ENCODE results near the gene CRYBG1. TPM values are rescaled to one million over a fixed set of nuclear protein-coding genes. Genes with fewer than 3 reads are reported as not detected.

CRYBG1 gene
- total and polyA plus RNA-seq, 2 donors = 12.2 to 22.2 TPM

GRCh38 chr6:106537662-106538061 lies 177.1 kb downstream of the CRYBG1 start:
- no peaks in the 10 kb centered on the region for H3K9me3 ChIP-seq (ENCODE audit: control insufficient read depth in 2 of 2, insufficient read depth in 1 of 2, low read length in 1 of 2)
- DNase-seq (ENCODE audit: low read depth in 6 of 9, low spot score in 9 of 9) = no peak
- peaks cover 5 to 6% of the 10 kb centered on the region in 2 donors for H3K36me3 ChIP-seq (ENCODE audit: control insufficient read depth in 2 of 2, insufficient read depth in 2 of 2, low read length in 1 of 2)
- H3K4me3 ChIP-seq (ENCODE audit: low read length in 2 of 2) = no peak overlapping the region
- H3K4me1 ChIP-seq (ENCODE audit: control insufficient read depth in 2 of 2, insufficient read depth in 2 of 2, low read length in 2 of 2) = peaks cover 8% of the 10 kb centered on the region in 2 donors
- WGBS = 76% methylated on average over 8 of the region's 8 CpGs
- H3K27ac ChIP-seq (ENCODE audit: low read depth in 1 of 2, low read length in 1 of 2) = no peak overlapping the region
- no peaks in the 10 kb centered on the region for H3K27me3 ChIP-seq (ENCODE audit: control insufficient read depth in 2 of 2, insufficient read depth in 1 of 2, low read length in 1 of 2)

- Histone ChIP-seq H3K9me3 (ENCODE audit: control insufficient read depth in 2 of 2, insufficient read depth in 1 of 2, low read length in 1 of 2) (no peaks in the 10 kb centered on the region), H3K27ac (ENCODE audit: low read depth in 1 of 2, low read length in 1 of 2) (no peak overlapping the region), H3K4me1 (ENCODE audit: control insufficient read depth in 2 of 2, insufficient read depth in 2 of 2, low read length in 2 of 2) (peaks cover 8% of the 10 kb centered on the region in 2 donors), H3K4me3 (ENCODE audit: low read length in 2 of 2) (no peak overlapping the region), H3K27me3 (ENCODE audit: control insufficient read depth in 2 of 2, insufficient read depth in 1 of 2, low read length in 1 of 2) (no peaks in the 10 kb centered on the region), H3K36me3 (ENCODE audit: control insufficient read depth in 2 of 2, insufficient read depth in 2 of 2, low read length in 1 of 2) (peaks cover 2 to 6% of the 10 kb centered on the region in 2 donors)
- WGBS = 30% methylated on average over 1 of the region's 1 CpG
- DNase-seq (ENCODE audit: low read depth in 6 of 9, low spot score in 9 of 9) = no peak
Measured at GRCh38 chr6:106538145-106538544, 177.6 kb downstream of the CRYBG1 start.

GRCh38 chr6:106539936-106540335 lies 179.4 kb downstream of the CRYBG1 start:
- WGBS = 83% methylated on average over 9 of the region's 9 CpGs
- H3K4me1 ChIP-seq (ENCODE audit: control insufficient read depth in 2 of 2, insufficient read depth in 2 of 2, low read length in 2 of 2) = peaks cover 8% of the 10 kb centered on the region in 2 donors
- peaks cover 3 to 9% of the 10 kb centered on the region in 2 donors for H3K36me3 ChIP-seq (ENCODE audit: control insufficient read depth in 2 of 2, insufficient read depth in 2 of 2, low read length in 1 of 2)
- peak in 1 of 9 donors; percentile 77 for DNase-seq (ENCODE audit: low read depth in 6 of 9, low spot score in 9 of 9)
- no peak overlapping the region for H3K27ac ChIP-seq (ENCODE audit: low read depth in 1 of 2, low read length in 1 of 2)
- no peak overlapping the region for H3K4me3 ChIP-seq (ENCODE audit: low read length in 2 of 2)
- no peaks in the 10 kb centered on the region for H3K9me3 ChIP-seq (ENCODE audit: control insufficient read depth in 2 of 2, insufficient read depth in 1 of 2, low read length in 1 of 2)
- H3K27me3 ChIP-seq (ENCODE audit: control insufficient read depth in 2 of 2, insufficient read depth in 1 of 2, low read length in 1 of 2) = no peaks in the 10 kb centered on the region

GRCh38 chr6:106540432-106540831 lies 179.9 kb downstream of the CRYBG1 start:
- H3K9me3 ChIP-seq (ENCODE audit: control insufficient read depth in 2 of 2, insufficient read depth in 1 of 2, low read length in 1 of 2) = no peaks in the 10 kb centered on the region
- no peak overlapping the region for H3K27ac ChIP-seq (ENCODE audit: low read depth in 1 of 2, low read length in 1 of 2)
- no peak overlapping the region for H3K4me3 ChIP-seq (ENCODE audit: low read length in 2 of 2)
- no peak for DNase-seq (ENCODE audit: low read depth in 6 of 9, low spot score in 9 of 9)
- H3K4me1 ChIP-seq (ENCODE audit: control insufficient read depth in 2 of 2, insufficient read depth in 2 of 2, low read length in 2 of 2) = peaks cover 8% of the 10 kb centered on the region in 2 donors
- H3K27me3 ChIP-seq (ENCODE audit: control insufficient read depth in 2 of 2, insufficient read depth in 1 of 2, low read length in 1 of 2) = no peaks in the 10 kb centered on the region
- peaks cover 3 to 14% of the 10 kb centered on the region in 2 donors for H3K36me3 ChIP-seq (ENCODE audit: control insufficient read depth in 2 of 2, insufficient read depth in 2 of 2, low read length in 1 of 2)

- Histone ChIP-seq H3K9me3 (ENCODE audit: control insufficient read depth in 2 of 2, insufficient read depth in 1 of 2, low read length in 1 of 2) (no peaks in the 10 kb centered on the region), H3K27me3 (ENCODE audit: control insufficient read depth in 2 of 2, insufficient read depth in 1 of 2, low read length in 1 of 2) (no peaks in the 10 kb centered on the region), H3K4me1 (ENCODE audit: control insufficient read depth in 2 of 2, insufficient read depth in 2 of 2, low read length in 2 of 2) (peaks cover 8% of the 10 kb centered on the region in 2 donors), H3K27ac (ENCODE audit: low read depth in 1 of 2, low read length in 1 of 2) (peak overlapping the region in 1 of 2 donors; percentile 42), H3K4me3 (ENCODE audit: low read length in 2 of 2) (no peak overlapping the region), H3K36me3 (ENCODE audit: control insufficient read depth in 2 of 2, insufficient read depth in 2 of 2, low read length in 1 of 2) (peaks cover 3 to 15% of the 10 kb centered on the region in 2 donors)
- no peak for DNase-seq (ENCODE audit: low read depth in 6 of 9, low spot score in 9 of 9)
- 97% methylated on average over 6 of the region's 6 CpGs for WGBS
Measured at GRCh38 chr6:106540907-106541306, 180.4 kb downstream of the CRYBG1 start.

GRCh38 chr6:106546261-106546690 lies 185.8 kb downstream of the CRYBG1 start:
- WGBS = 30% methylated on average over 2 of the region's 2 CpGs
- Histone ChIP-seq H3K4me3 (ENCODE audit: low read length in 2 of 2) (no peak overlapping the region), H3K9me3 (ENCODE audit: control insufficient read depth in 2 of 2, insufficient read depth in 1 of 2, low read length in 1 of 2) (peaks cover 0 to 3% of the 10 kb centered on the region in 2 donors)

GRCh38 chr6:106546691-106547414 lies 186.3 kb downstream of the CRYBG1 start:
- 26% methylated on average over 5 of the region's 5 CpGs for WGBS
- Histone ChIP-seq H3K36me3 (ENCODE audit: control insufficient read depth in 2 of 2, insufficient read depth in 2 of 2, low read length in 1 of 2) (peaks cover 0 to 15% of the 10 kb centered on the region in 2 donors), H3K4me3 (ENCODE audit: low read length in 2 of 2) (no peak overlapping the region), H3K9me3 (ENCODE audit: control insufficient read depth in 2 of 2, insufficient read depth in 1 of 2, low read length in 1 of 2) (peaks cover 0 to 3% of the 10 kb centered on the region in 2 donors), H3K27ac (ENCODE audit: low read depth in 1 of 2, low read length in 1 of 2) (peak overlapping the region in 1 of 2 donors; percentile 1), H3K27me3 (ENCODE audit: control insufficient read depth in 2 of 2, insufficient read depth in 1 of 2, low read length in 1 of 2) (no peaks in the 10 kb centered on the region), H3K4me1 (ENCODE audit: control insufficient read depth in 2 of 2, insufficient read depth in 2 of 2, low read length in 2 of 2) (peaks cover 0 to 10% of the 10 kb centered on the region in 2 donors)
- peak in 1 of 9 donors; percentile 31 for DNase-seq (ENCODE audit: low read depth in 6 of 9, low spot score in 9 of 9)

More at GRCh38 chr6:106546261-106546690, 185.8 kb downstream of the CRYBG1 start:
- Histone ChIP-seq H3K36me3 (ENCODE audit: control insufficient read depth in 2 of 2, insufficient read depth in 2 of 2, low read length in 1 of 2) (peaks cover 0 to 15% of the 10 kb centered on the region in 2 donors), H3K4me1 (ENCODE audit: control insufficient read depth in 2 of 2, insufficient read depth in 2 of 2, low read length in 2 of 2) (peaks cover 0 to 10% of the 10 kb centered on the region in 2 donors), H3K27ac (ENCODE audit: low read depth in 1 of 2, low read length in 1 of 2) (peak overlapping the region; percentile 1 to 27), H3K27me3 (ENCODE audit: control insufficient read depth in 2 of 2, insufficient read depth in 1 of 2, low read length in 1 of 2) (no peaks in the 10 kb centered on the region)
- no peak for DNase-seq (ENCODE audit: low read depth in 6 of 9, low spot score in 9 of 9)

GRCh38 chr6:106547601-106548453 lies 187.3 kb downstream of the CRYBG1 start:
- peak overlapping the region; percentile 1 to 27 for H3K27ac ChIP-seq (ENCODE audit: low read depth in 1 of 2, low read length in 1 of 2)
- peaks cover 0 to 3% of the 10 kb centered on the region in 2 donors for H3K9me3 ChIP-seq (ENCODE audit: control insufficient read depth in 2 of 2, insufficient read depth in 1 of 2, low read length in 1 of 2)
- H3K4me3 ChIP-seq (ENCODE audit: low read length in 2 of 2) = no peak overlapping the region
- DNase-seq (ENCODE audit: low read depth in 6 of 9, low spot score in 9 of 9) = peak in 2 of 9 donors; percentile 21 to 60
- H3K4me1 ChIP-seq (ENCODE audit: control insufficient read depth in 2 of 2, insufficient read depth in 2 of 2, low read length in 2 of 2) = peaks cover 0 to 10% of the 10 kb centered on the region in 2 donors
- WGBS = 70% methylated on average over 6 of the region's 6 CpGs
- H3K27me3 ChIP-seq (ENCODE audit: control insufficient read depth in 2 of 2, insufficient read depth in 1 of 2, low read length in 1 of 2) = no peaks in the 10 kb centered on the region
- H3K36me3 ChIP-seq (ENCODE audit: control insufficient read depth in 2 of 2, insufficient read depth in 2 of 2, low read length in 1 of 2) = peaks cover 0 to 15% of the 10 kb centered on the region in 2 donors
